H1 (cell line): Measurements from ENCODE around the gene SUSD5. TPM values are rescaled to one million over a fixed set of nuclear protein-coding genes. Genes with fewer than 3 reads are reported as not detected.

ENCODE experiments used
- CTCF ChIA-PET: fragments of 300-600 bp; sonication (Branson Sonifier 250); formaldehyde crosslinking; loops from one replicate; lab custom pipeline; 2021; ENCODE audit not compliant: partially characterized antibody; lab: Charles Lee
- POLR2A ChIA-PET: fragments of 300-600 bp; sonication (Branson Sonifier 250); formaldehyde crosslinking; loops from one replicate; lab custom pipeline; 2021; ENCODE audit warnings: inconsistent platforms; ENCODE audit not compliant: partially characterized antibody; lab: Charles Lee
- DNase-seq, 2 experiments: peaks; one replicate each; pipeline versions ENCODE4 v3.0.0 to v3.0.0-alpha.2; 2010 to 2022; ENCODE audit warnings: low spot score in 2 of 2, low read depth in 1 of 2, mixed read lengths in 1 of 2
- FAIRE-seq: peaks from 2 replicates; lab custom pipeline; 2011; peaks lifted over from hg19 to GRCh38; lab: Jason Lieb, UNC
- H2AFZ ChIP-seq: 2 replicates; pipeline ENCODE4 v1.8.1; 2012; ENCODE audit warnings: low read length, inconsistent platforms
- H2AK5ac ChIP-seq: 2 replicates; pipeline ENCODE4 v1.6.1; 2013; ENCODE audit warnings: low read depth, low read length
- H2BK120ac ChIP-seq: replicated peaks from 2 replicates; pipeline ENCODE3; 2013; ENCODE audit warnings: low read depth, low read length, inconsistent platforms
- H2BK12ac ChIP-seq: 2 replicates; pipeline ENCODE4 v1.6.1; 2013; ENCODE audit warnings: low read depth, low read length
- H2BK15ac ChIP-seq: 2 replicates; pipeline ENCODE4 v1.6.1; 2013; ENCODE audit warnings: low read length
- H2BK20ac ChIP-seq: 2 replicates; pipeline ENCODE4 v1.6.1; 2013; ENCODE audit warnings: low read length
- H2BK5ac ChIP-seq: 2 replicates; pipeline ENCODE4 v1.6.1; 2013; ENCODE audit warnings: low read depth, low read length
- H3K14ac ChIP-seq: 2 replicates; pipeline ENCODE4 v1.6.1; 2013; ENCODE audit warnings: inconsistent platforms; ENCODE audit not compliant: insufficient read length
- H3K18ac ChIP-seq: 2 replicates; pipeline ENCODE4 v1.6.1; 2013; ENCODE audit warnings: low read length; ENCODE audit errors: extremely low read depth
- H3K23ac ChIP-seq: 2 replicates; pipeline ENCODE4 v1.6.1; 2013; ENCODE audit warnings: inconsistent platforms; ENCODE audit not compliant: insufficient read length
- H3K23me2 ChIP-seq: 2 replicates; pipeline ENCODE4 v1.6.1; 2013; ENCODE audit warnings: low read depth, low read length
- H3K27ac ChIP-seq: 2 replicates; pipeline ENCODE4 v1.6.1; 2011; ENCODE audit warnings: low read depth, low read length, inconsistent platforms
- H3K27me3 ChIP-seq, 4 experiments: replicated peaks in 1 of 4; 1 replicate in 1 of 4; 2 replicates in 3 of 4; pipeline versions ENCODE4 v1.6.1 to v1.8.1; 2011 to 2013; ENCODE audit warnings: low read length in 3 of 4, mild to moderate bottlenecking in 3 of 4, inconsistent platforms in 2 of 4, mixed read lengths in 2 of 4, moderate library complexity in 1 of 4; ENCODE audit not compliant: control insufficient read depth in 3 of 4, insufficient read depth in 3 of 4; ENCODE audit errors: extremely low read depth in 1 of 4
- H3K36me3 ChIP-seq, 4 experiments: 2 replicates each; pipeline versions ENCODE4 v1.6.1 to v1.8.1; 2011 to 2013; ENCODE audit warnings: mild to moderate bottlenecking in 4 of 4, low read length in 3 of 4, moderate library complexity in 2 of 4, control low read depth in 1 of 4, inconsistent platforms in 1 of 4; ENCODE audit not compliant: insufficient read depth in 4 of 4, control insufficient read depth in 2 of 4
- H3K4ac ChIP-seq: replicated peaks from 2 replicates; pipeline ENCODE3; 2013; ENCODE audit warnings: low read length, low read depth, mixed read lengths, inconsistent platforms; ENCODE audit not compliant: insufficient read length
- H3K4me1 ChIP-seq, 4 experiments: replicated peaks in 1 of 4; 1 replicate in 1 of 4; 2 replicates in 3 of 4; pipeline versions ENCODE4 v1.6.1 to v1.8.1; 2011 to 2013; ENCODE audit warnings: low read length in 3 of 4, inconsistent platforms in 2 of 4, mixed read lengths in 1 of 4; ENCODE audit not compliant: insufficient read depth in 4 of 4, control insufficient read depth in 3 of 4
- H3K4me2 ChIP-seq, 2 experiments: 2 replicates each; pipeline versions ENCODE4 v1.6.1 to v1.8.1; 2011 to 2013; ENCODE audit warnings: low read depth in 2 of 2, low read length in 2 of 2, control low read depth in 1 of 2, inconsistent platforms in 1 of 2, mild to moderate bottlenecking in 1 of 2; ENCODE audit not compliant: insufficient read depth in 1 of 2
- H3K4me3 ChIP-seq, 4 experiments: fragments of 200-600, 300-600 bp in 1 of 4; sonication (generic), shearing (Covaris generic), sonication (Bioruptor Twin) in 1 of 4; 2 replicates each; pipeline versions ENCODE4 v1.5.1 to v1.8.1; 2011 to 2016; ENCODE audit warnings: low read length in 4 of 4, low read depth in 3 of 4, control low read depth in 2 of 4, inconsistent platforms in 2 of 4, mild to moderate bottlenecking in 2 of 4, mixed read lengths in 1 of 4, moderate library complexity in 1 of 4; ENCODE audit not compliant: insufficient read depth in 2 of 4; ENCODE audit errors: extremely low read depth in 1 of 4
- H3K56ac ChIP-seq: replicated peaks from 2 replicates; pipeline ENCODE3; 2013; ENCODE audit warnings: low read depth, mild to moderate bottlenecking, mixed read lengths, low read length, inconsistent platforms; ENCODE audit not compliant: insufficient read length
- H3K79me1 ChIP-seq: 2 replicates; pipeline ENCODE4 v1.6.1; 2013; ENCODE audit warnings: low read depth, low read length, control low read depth
- H3K79me2 ChIP-seq, 2 experiments: 2 replicates each; pipeline versions ENCODE4 v1.6.1 to v1.8.1; 2012 to 2013; ENCODE audit warnings: low read length in 2 of 2, mild to moderate bottlenecking in 2 of 2, inconsistent platforms in 1 of 2; ENCODE audit not compliant: insufficient read depth in 2 of 2, control insufficient read depth in 1 of 2
- H3K9ac ChIP-seq, 4 experiments: replicated peaks in 1 of 4; 1 replicate in 1 of 4; 2 replicates in 3 of 4; pipeline versions ENCODE4 v1.6.1 to v1.8.1; 2011 to 2013; ENCODE audit warnings: low read depth in 3 of 4, low read length in 3 of 4, control low read depth in 2 of 4, mild to moderate bottlenecking in 2 of 4, moderate library complexity in 2 of 4, inconsistent platforms in 1 of 4; ENCODE audit errors: extremely low read depth in 1 of 4
- H3K9me3 ChIP-seq, 2 experiments: 2 replicates each; pipeline versions ENCODE4 v1.6.1 to v1.8.1; 2012 to 2013; ENCODE audit warnings: mild to moderate bottlenecking in 2 of 2, moderate library complexity in 2 of 2, control low read depth in 1 of 2, inconsistent platforms in 1 of 2, low read depth in 1 of 2, low read length in 1 of 2, mixed read lengths in 1 of 2; ENCODE audit not compliant: insufficient read depth in 2 of 2
- H4K20me1 ChIP-seq, 2 experiments: replicated peaks in 1 of 2; 2 replicates each; pipeline versions ENCODE3 to v1.8.1; 2011 to 2013; ENCODE audit warnings: inconsistent platforms in 2 of 2, low read length in 2 of 2, mild to moderate bottlenecking in 1 of 2; ENCODE audit not compliant: insufficient read depth in 2 of 2, control insufficient read depth in 1 of 2
- H4K5ac ChIP-seq: 2 replicates; pipeline ENCODE4 v1.6.1; 2013; ENCODE audit warnings: low read length, low read depth, mixed read lengths, inconsistent platforms; ENCODE audit not compliant: insufficient read length
- H4K8ac ChIP-seq: 2 replicates; pipeline ENCODE4 v1.8.0; 2013; ENCODE audit warnings: mild to moderate bottlenecking, moderate library complexity, low read length, inconsistent platforms; ENCODE audit not compliant: insufficient read depth; ENCODE audit errors: extremely low read depth
- H4K91ac ChIP-seq: replicated peaks from 2 replicates; pipeline ENCODE3; 2013; ENCODE audit warnings: low read length, mixed read lengths, inconsistent platforms; ENCODE audit not compliant: insufficient read length
- ASH2L ChIP-seq: fragments of 200-600, 300-600 bp; sonication (generic); IDR thresholded peaks from one replicate; pipeline ENCODE4 v1.7.1; 2017; ENCODE audit warnings: low read length
- CEBPB ChIP-seq: IDR thresholded peaks from 2 replicates; pipeline ENCODE4 v1.6.1; 2012; ENCODE audit warnings: low read depth, low read length
- GABPA ChIP-seq: IDR thresholded peaks from 2 replicates; pipeline ENCODE4 v1.6.1; 2011; ENCODE audit warnings: mild to moderate bottlenecking, low read length, moderate library complexity, borderline replicate concordance; ENCODE audit not compliant: insufficient read depth
- POLR2A ChIP-seq, 2 experiments: IDR thresholded peaks; 1 replicate in 1 of 2; 2 replicates in 1 of 2; pipeline ENCODE4 v1.6.1; 2011; ENCODE audit warnings: low read depth in 2 of 2, low read length in 2 of 2, mild to moderate bottlenecking in 2 of 2; ENCODE audit errors: control extremely low read depth in 1 of 2
- POLR2AphosphoS5 ChIP-seq: IDR thresholded peaks from 2 replicates; pipeline ENCODE4 v1.6.1; 2011; ENCODE audit warnings: low read depth, low read length
- RFX5 ChIP-seq: IDR thresholded peaks from 2 replicates; pipeline ENCODE4 v1.6.1; 2011; ENCODE audit warnings: low read depth, low read length, improper control_type of control experiment, borderline replicate concordance
- SAP30 ChIP-seq: fragments of 300-600 bp; sonication (generic); IDR thresholded peaks from 2 replicates; pipeline ENCODE4 v1.7.1; 2012; ENCODE audit warnings: low read length, moderate library complexity, mild to moderate bottlenecking, inconsistent platforms; ENCODE audit not compliant: insufficient read depth, insufficient replicate concordance
- SIX5 ChIP-seq: IDR thresholded peaks from 2 replicates; pipeline ENCODE4 v1.6.1; 2011; ENCODE audit warnings: mild to moderate bottlenecking, low read depth, low read length
- SP2 ChIP-seq: IDR thresholded peaks from 2 replicates; pipeline ENCODE4 v1.6.1; 2012; ENCODE audit warnings: mild to moderate bottlenecking, low read length, inconsistent platforms
- SRF ChIP-seq: IDR thresholded peaks from 2 replicates; pipeline ENCODE4 v1.6.1; 2011; ENCODE audit warnings: mild to moderate bottlenecking, low read depth, low read length, moderate library complexity
- TEAD4 ChIP-seq: IDR thresholded peaks from 2 replicates; pipeline ENCODE4 v1.6.1; 2012; ENCODE audit warnings: low read depth, low read length, inconsistent platforms, mixed read lengths
- WGBS, 2 experiments: shearing (Covaris generic) in 1 of 2; methylation state at CpG; one replicate each; pipeline versions ENCODE4 v1.1.6 to v1.1.7; 2013 to 2015; ENCODE audit warnings: low lambda C conversion rate in 2 of 2, mixed read lengths in 2 of 2, inconsistent platforms in 1 of 2, low coverage in 1 of 2, missing lambda C conversion rate in 1 of 2; ENCODE audit not compliant: insufficient replicate concordance in 2 of 2, insufficient coverage in 1 of 2, insufficient read length in 1 of 2; ENCODE audit errors: extremely low coverage in 1 of 2, missing lambda C conversion rate in 1 of 2; 5-methylcytosine and 5-hydroxymethylcytosine counted together
- polyA plus RNA-seq, 7 experiments: library from polyadenylated mRNA; depleted of rRNA in 3 of 7; stranded (reverse) in 5 of 7; unstranded in 2 of 7; fragments of >200 nt in 5 of 7; fragments of 200-250 nt in 2 of 7; gene quantifications; 1 replicate in 5 of 7; 2 replicates in 1 of 7; 4 replicates in 1 of 7; pipeline versions ENCODE4 v1.2.1 to v1.2.3, GENCODE V29; 2011 to 2013; ENCODE audit warnings: missing spikeins in 2 of 7, mixed read lengths in 2 of 7
- total RNA-seq: library from RNA; stranded (reverse); fragmentation: NEBNext Ultra II Directional; extraction: Animal tissue kit (Norgen Biotek cat#: 25700); gene quantifications from 2 replicates; pipeline ENCODE4 v1.2.1, GENCODE V29; 2021
- TF ChIP-seq, protein P1 (sequence below): IDR thresholded peaks from 2 replicates; pipeline ENCODE4 v1.6.1; 2012; ENCODE audit warnings: inconsistent platforms

The SUSD5 gene
- total and polyA plus RNA-seq, 2 of the 8 experiments (the other 6 are each of a cell fraction or from before 2014, with no cell fraction given), result 0.92 to 3.3 TPM

DNA sequence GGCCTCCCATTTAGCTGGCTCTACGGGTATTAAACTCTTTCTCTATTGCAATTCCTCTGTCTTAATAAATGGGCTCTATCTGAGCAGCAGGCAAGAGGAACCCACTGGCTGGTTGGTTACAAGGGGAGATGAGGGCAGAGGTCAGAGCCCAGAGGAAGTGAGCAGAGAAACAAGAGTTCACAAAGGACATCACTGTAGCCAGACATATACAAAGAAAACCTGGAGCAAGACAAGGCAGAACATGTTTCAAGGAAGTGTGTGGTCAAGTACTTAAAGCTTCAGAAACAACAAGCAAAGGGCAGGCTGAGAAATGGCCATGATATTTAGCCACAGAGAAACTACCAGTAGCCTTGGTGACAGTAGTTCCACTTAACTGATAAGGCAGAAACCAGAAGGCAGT is 24.3 kb downstream of the SUSD5 start:
- no peak overlapping the region for H3K4me2 ChIP-seq
- CTCF ChIA-PET, result interaction anchor here (1.2 kb wide), 1 partner anchor 63 kb away, joined by 3 read pairs; no protein-coding TSS in a partner anchor
- no peak overlapping the region for H4K5ac ChIP-seq
- H3K56ac ChIP-seq, result no peak overlapping the region
- no peak overlapping the region for H3K18ac ChIP-seq
- no peaks in the 10 kb centered on the region for H3K79me2 ChIP-seq
- no peaks in the 10 kb centered on the region for H4K20me1 ChIP-seq
- no peaks in the 10 kb centered on the region for H3K23me2 ChIP-seq
- H3K27me3 ChIP-seq, result no peaks in the 10 kb centered on the region
- no peak overlapping the region for H4K91ac ChIP-seq
- H2BK20ac ChIP-seq, result no peak overlapping the region
- H2AFZ ChIP-seq, result no peak overlapping the region
- no peak overlapping the region for H2BK12ac ChIP-seq
- no peak overlapping the region for H2BK120ac ChIP-seq
- DNase-seq (no peak), FAIRE-seq (no peak)
- no peak overlapping the region for H2AK5ac ChIP-seq
- H2BK5ac ChIP-seq, result no peak overlapping the region
- H3K9ac ChIP-seq, result no peak overlapping the region
- no peaks in the 10 kb centered on the region for H3K9me3 ChIP-seq
- H2BK15ac ChIP-seq, result no peak overlapping the region
- WGBS, 2 experiments, result 86% methylated on average over 1 of the region's 1 CpG; no CpG with 5 or more reads in 1 of the 2 experiments
- H3K23ac ChIP-seq, result no peak overlapping the region
- H3K14ac ChIP-seq, result no peak overlapping the region
- no peak for TF ChIP-seq SIX5
- TF ChIP-seq RFX5, result no peak
- TF ChIP-seq SAP30, result no peak
- TF ChIP-seq POLR2A (IDR thresholded peaks at IDR 0.05; ENCODE audit: control extremely low read depth in 1 of 2, low read depth in 2 of 2, low read length in 2 of 2), result no peak
- TF ChIP-seq TEAD4, result no peak
- TF ChIP-seq SP2, result no peak
- no peak for TF ChIP-seq GABPA
- no peak for TF ChIP-seq CEBPB
- TF ChIP-seq SRF, result no peak
- no peak for TF ChIP-seq ASH2L
- no peak for TF ChIP-seq POLR2AphosphoS5
- TF ChIP-seq, protein P1, sequence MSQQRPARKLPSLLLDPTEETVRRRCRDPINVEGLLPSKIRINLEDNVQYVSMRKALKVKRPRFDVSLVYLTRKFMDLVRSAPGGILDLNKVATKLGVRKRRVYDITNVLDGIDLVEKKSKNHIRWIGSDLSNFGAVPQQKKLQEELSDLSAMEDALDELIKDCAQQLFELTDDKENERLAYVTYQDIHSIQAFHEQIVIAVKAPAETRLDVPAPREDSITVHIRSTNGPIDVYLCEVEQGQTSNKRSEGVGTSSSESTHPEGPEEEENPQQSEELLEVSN, result no peak
- H3K4ac ChIP-seq, result no peak overlapping the region
- no peaks in the 10 kb centered on the region for H3K36me3 ChIP-seq
- H3K27ac ChIP-seq, result no peak overlapping the region
- H4K8ac ChIP-seq, result no peak overlapping the region
- H3K79me1 ChIP-seq, result no peaks in the 10 kb centered on the region
- POLR2A ChIA-PET, result no interaction called here
- no peaks in the 10 kb centered on the region for H3K4me1 ChIP-seq
- H3K4me3 ChIP-seq, result no peak overlapping the region
